Umbilical cord (tissue), 2 donors: ENCODE measurements around the gene ERBB3. TPM values are rescaled to one million over a fixed set of nuclear protein-coding genes. Genes with fewer than 3 reads are reported as not detected.

Experiments used
- DNase-seq: peaks from one replicate; pipeline ENCODE4 v3.0.0-alpha.2; 2015; ENCODE audit warnings: low spot score
- total RNA-seq: library from RNA; depleted of rRNA; stranded (reverse); fragments of >200 nt; gene quantifications from one replicate; pipeline ENCODE4 v1.2.3, GENCODE V29; 2014; ENCODE audit warnings: low replicate concordance; ENCODE audit not compliant: insufficient read depth

The ERBB3 gene
- total RNA-seq, 1 donor from 2014 or later: 3.1 TPM

GRCh38 chr12:56078931-56079722, 838 bp upstream of the ERBB3 start:
- DNase-seq: peak; percentile 76

DNA sequence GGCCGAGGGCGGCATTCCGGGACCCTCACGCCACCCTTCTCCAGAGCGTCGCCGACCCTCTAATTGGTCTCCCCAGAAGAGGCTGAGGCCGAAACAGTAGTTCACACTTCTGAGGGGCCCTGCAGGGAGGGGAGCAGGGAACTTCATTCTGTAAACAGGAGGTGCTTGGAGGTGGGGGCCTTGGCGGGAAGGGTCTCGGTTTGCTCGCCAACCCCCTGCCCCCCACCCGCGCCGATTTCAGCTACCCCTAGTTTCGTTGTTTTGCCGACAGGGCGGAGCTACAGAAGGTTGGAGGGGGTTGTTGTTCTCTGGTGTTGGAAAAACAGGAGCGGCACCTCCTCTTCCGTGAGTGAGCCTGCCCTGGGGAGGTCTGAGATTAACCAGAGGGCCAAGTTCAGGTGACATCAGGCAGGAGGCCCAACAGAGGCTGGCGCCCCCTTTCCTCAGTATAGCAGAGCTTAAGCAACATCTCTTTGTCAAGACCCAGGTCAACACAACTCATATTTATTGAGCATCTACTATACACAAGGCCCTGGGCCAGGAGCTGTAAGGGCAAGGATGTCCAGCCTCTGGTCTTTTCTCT, 682 bp downstream of the ERBB3 start:
- peak; percentile 36 for DNase-seq

GRCh38 chr12:56081393-56082347, 1.7 kb downstream of the ERBB3 start:
- no peak for DNase-seq

- DNase-seq: no peak
Observed at GRCh38 chr12:56082382-56082781, 2.4 kb downstream of the ERBB3 start.

DNA sequence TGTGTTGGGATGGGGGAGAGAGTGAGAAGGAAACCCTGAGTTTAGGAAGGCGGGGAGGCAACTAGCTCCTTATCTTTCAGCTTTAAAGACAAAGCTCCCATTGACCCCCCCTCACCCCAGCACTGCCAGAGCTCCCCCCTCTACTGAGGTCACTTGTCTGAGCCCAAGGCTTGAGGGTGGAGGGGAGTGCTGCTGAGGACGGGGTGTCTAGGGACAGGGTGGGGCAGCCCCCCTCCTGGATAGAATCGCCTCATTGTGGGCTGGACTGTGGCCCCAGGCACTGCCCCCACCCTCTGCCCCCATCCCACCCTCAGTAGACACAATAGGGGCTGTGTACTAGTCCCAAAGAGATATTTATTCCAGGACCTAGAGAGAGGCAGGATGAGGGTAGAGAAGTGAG, 3.0 kb downstream of the ERBB3 start:
- no peak for DNase-seq

GRCh38 chr12:56084958-56085543, 5.1 kb downstream of the ERBB3 start:
- DNase-seq: no peak

- peak; percentile 17 for DNase-seq
Observed at GRCh38 chr12:56086096-56086495, 6.1 kb downstream of the ERBB3 start.

DNA sequence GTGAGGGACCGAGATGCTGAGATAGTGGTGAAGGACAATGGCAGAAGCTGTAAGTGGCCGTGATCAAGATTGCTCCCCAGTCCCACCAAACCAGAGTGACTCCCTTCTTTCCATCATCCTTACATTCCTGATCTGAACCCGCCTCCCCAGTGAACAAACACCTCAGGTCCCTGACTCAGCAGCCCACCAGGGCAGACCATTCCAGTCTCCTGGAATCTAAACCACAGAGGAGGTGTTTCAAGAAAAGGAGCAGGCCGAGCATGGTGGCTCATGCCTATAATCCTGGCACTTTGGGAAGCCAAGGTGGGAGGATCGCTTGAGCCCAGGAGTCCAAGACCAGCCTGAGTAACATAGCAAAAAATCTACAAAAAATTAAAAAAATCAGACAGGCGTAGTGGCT, 6.6 kb downstream of the ERBB3 start:
- no peak for DNase-seq

DNA sequence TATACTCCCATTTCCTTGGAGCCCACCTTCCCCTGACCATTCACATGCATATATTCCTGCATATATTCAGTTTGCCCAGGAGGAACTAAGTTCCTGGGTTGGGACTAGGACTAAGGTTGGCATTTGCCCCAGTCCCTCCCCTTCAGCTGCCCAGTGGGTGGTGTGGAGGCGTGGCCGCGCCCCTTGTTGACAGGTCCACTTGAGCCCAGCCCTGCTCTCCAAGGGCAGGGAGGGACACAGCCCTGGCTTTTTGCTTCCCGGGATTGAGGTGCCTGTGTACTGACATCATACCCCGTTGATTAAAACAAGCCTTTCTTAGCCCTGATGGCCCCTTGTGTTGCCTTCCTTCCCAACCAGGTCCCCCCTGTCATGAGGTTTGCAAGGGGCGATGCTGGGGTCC, 7.3 kb downstream of the ERBB3 start:
- DNase-seq: no peak

DNA sequence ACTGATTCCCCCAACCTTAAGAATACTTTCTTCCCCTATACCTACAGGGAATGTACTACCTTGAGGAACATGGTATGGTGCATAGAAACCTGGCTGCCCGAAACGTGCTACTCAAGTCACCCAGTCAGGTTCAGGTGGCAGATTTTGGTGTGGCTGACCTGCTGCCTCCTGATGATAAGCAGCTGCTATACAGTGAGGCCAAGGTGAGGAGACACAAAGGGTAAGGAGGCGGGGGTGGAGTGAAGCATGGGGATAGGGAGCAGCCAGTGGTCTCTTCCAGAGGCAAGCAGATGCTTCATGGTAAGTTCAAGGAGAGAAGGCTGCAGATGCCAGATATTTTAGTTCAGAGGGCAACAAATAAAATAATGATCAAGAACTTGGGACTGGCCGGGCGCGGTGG, 17.8 kb downstream of the ERBB3 start:
- no peak for DNase-seq

DNA sequence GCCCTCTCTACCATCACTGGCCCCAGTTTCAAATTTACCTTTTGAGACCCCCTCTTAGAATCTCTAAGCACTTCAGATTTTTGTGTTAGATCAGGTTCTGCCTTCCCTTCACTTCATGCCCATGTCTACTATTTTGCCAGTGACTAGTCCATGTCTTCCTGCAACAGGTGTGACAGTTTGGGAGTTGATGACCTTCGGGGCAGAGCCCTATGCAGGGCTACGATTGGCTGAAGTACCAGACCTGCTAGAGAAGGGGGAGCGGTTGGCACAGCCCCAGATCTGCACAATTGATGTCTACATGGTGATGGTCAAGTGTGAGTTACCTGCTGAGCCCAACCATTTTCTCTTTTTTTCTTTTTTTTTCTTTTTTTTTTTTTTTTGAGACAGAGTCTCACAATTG, 18.6 kb downstream of the ERBB3 start:
- DNase-seq: no peak

- DNase-seq: no peak
Observed at GRCh38 chr12:56099787-56100186, 19.8 kb downstream of the ERBB3 start.

- no peak for DNase-seq
Observed at GRCh38 chr12:56101045-56101444, 21.1 kb downstream of the ERBB3 start.

- DNase-seq: no peak
Observed at GRCh38 chr12:56102683-56103065, 22.7 kb downstream of the ERBB3 start.

DNA sequence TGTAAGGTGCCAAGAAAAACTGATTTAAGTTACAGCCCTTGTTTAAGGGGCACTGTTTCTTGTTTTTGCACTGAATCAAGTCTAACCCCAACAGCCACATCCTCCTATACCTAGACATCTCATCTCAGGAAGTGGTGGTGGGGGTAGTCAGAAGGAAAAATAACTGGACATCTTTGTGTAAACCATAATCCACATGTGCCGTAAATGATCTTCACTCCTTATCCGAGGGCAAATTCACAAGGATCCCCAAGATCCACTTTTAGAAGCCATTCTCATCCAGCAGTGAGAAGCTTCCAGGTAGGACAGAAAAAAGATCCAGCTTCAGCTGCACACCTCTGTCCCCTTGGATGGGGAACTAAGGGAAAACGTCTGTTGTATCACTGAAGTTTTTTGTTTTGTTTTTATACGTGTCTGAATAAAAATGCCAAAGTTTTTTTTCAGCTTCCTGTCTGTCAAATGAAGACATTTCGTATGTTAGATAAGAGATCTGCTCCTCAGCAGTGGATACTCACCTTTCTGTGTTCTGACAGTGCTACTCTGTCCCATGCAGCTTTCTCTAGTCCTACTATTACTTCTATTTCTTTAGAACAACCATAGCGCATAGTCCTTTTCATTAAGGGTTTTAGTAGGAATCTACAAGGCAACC, 23.2 kb downstream of the ERBB3 start:
- no peak for DNase-seq

DNA sequence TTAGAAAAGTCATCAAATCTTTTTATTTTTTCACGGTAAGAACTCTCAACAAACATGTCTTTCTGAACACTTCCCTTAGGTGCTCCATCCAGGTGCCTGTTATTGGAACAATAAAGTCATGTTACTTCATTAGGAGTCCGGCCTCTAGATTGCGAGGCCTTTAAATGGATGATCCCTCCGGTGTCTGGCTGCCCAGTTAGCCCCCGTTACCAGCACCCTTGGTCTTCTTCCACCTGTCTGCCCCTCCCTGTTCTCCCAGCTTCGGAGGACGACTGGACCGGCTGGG, 23.8 kb downstream of the ERBB3 start:
- DNase-seq: no peak

DNA sequence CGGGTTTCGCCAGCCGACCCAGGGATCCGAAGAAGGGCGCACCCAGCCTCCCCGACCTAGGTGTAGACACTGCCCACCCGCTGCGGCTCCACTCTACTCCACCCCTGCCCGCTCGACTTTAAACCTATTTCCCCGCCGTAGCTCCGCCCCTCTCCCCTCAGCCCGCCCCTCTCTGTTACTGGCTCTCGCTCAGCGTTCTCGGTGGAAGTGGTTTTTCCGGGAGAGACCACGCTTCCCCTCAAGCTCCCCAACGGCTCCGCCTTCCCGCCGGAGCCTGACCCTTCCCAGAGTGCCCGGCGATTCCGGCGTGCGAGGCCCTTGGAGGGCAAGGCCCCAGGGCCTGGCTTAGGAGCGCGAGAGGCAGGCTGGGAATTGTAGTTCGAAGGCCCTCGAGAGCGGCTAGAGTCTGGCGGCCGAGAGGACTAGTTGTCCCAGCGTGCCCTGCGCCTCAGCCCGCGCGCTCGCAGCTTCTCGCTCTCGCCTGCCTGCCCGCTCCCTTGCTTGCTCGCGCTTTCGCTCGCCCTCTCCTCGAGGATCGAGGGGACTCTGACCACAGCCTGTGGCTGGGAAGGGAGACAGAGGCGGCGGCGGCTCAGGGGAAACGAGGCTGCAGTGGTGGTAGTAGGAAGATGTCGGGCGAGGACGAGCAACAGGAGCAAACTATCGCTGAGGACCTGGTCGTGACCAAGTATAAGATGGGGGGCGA, 24.3 kb downstream of the ERBB3 start, which contains the start of gene PA2G4:
TSS of gene PA2G4 (plus strand) at position 451 of the 706 bp plus-strand sequence. CDS start at position 630, 179 bp downstream.
- DNase-seq: peak; percentile 100

DNA sequence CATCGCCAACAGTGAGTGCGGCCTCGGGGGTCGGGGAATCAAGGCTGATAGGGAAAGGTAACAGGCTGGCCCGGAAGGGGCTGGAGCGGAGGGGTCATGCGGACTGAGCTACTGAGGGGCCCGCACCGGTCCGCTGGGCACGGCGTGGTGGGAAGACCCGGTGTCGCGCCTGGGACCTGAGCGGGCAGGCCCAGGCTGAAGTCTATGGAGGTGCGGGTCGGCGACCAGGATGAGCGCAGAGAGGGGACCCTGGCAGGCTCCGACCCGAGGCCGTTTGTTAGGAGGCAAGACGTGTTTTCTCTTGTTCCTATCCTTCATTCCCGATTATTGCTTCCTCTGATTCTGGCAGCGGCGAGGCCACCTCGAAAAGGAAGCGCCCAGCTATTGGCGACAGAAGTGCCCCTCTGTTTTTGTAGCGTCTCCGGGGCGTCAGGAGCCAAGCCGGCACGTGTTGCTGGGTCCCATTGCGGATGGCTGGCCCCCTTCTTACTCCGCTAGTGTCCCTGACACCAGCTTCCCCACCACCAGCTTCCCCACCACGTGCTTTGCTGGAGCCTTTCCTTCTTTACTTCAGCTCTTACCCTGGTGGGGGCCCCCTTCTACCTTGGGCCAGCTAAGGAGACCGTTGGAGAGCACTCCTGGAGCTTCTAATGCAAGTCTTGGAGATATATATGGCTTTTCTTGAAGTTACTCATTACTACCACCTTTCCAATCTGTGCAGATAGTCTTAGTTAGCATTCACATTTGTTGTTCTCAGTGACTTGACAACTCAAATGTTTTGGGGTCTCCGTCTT, 25.0 kb downstream of the ERBB3 start:
- no peak for DNase-seq

DNA sequence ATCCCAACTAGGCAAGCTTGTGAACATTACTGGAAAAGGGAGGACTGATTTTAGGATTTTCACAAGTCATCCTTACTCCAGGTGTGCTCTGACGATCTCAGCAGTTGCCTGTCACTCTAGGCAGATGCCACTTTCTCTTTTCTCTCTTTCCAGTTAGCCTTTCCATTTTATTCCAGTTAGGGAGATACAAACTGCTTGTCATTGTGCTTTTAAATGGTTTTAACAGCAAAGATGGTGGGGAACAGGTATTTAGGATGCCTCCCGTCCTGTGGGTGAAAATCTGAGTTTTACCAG, 25.6 kb downstream of the ERBB3 start:
- DNase-seq: no peak

- DNase-seq: no peak
Observed at GRCh38 chr12:56107242-56107641, 27.3 kb downstream of the ERBB3 start.
